ENCODE data around the gene SLC25A26.

The SLC25A26 gene

GRCh38 chr3:66326340-66326739 lies 105.5 kb downstream of the SLC25A26 start:
- DNase-seq (ENCODE audit: low read depth): no peak

GRCh38 chr3:66335671-66336070 lies 114.9 kb downstream of the SLC25A26 start:
- no peak for DNase-seq (ENCODE audit: low read depth)

- no peak for DNase-seq (ENCODE audit: low read depth)
These were observed 115.5 kb downstream of the SLC25A26 start for GRCh38 chr3:66336333-66336766.

GRCh38 chr3:66338927-66339326 lies 118.1 kb downstream of the SLC25A26 start:
- DNase-seq (ENCODE audit: low read depth): no peak

GRCh38 chr3:66342717-66343356 lies 122.0 kb downstream of the SLC25A26 start:
- DNase-seq (ENCODE audit: low read depth): no peak

- DNase-seq (ENCODE audit: low read depth): no peak
These were observed 123.6 kb downstream of the SLC25A26 start for GRCh38 chr3:66344391-66344811.

- no peak for DNase-seq (ENCODE audit: low read depth)
These were observed 124.2 kb downstream of the SLC25A26 start for GRCh38 chr3:66344848-66345578.

GRCh38 chr3:66348704-66349103 lies 127.9 kb downstream of the SLC25A26 start:
- no peak for DNase-seq (ENCODE audit: low read depth)

GRCh38 chr3:66350601-66351000 lies 129.8 kb downstream of the SLC25A26 start:
- DNase-seq (ENCODE audit: low read depth): no peak

GRCh38 chr3:66353039-66353438 lies 132.2 kb downstream of the SLC25A26 start:
- DNase-seq (ENCODE audit: low read depth): no peak

GRCh38 chr3:66353530-66353929 lies 132.7 kb downstream of the SLC25A26 start:
- DNase-seq (ENCODE audit: low read depth): no peak

GRCh38 chr3:66354001-66354400 lies 133.2 kb downstream of the SLC25A26 start:
- no peak for DNase-seq (ENCODE audit: low read depth)

- DNase-seq (ENCODE audit: low read depth): no peak
These were observed 134.6 kb downstream of the SLC25A26 start for GRCh38 chr3:66355394-66355793.

GRCh38 chr3:66355997-66356396 lies 135.2 kb downstream of the SLC25A26 start:
- DNase-seq (ENCODE audit: low read depth): no peak

- DNase-seq (ENCODE audit: low read depth): no peak
These were observed 140.6 kb downstream of the SLC25A26 start for GRCh38 chr3:66361356-66361755.

GRCh38 chr3:66362541-66362941 lies 141.7 kb downstream of the SLC25A26 start:
- DNase-seq (ENCODE audit: low read depth): no peak

GRCh38 chr3:66363148-66363547 lies 142.3 kb downstream of the SLC25A26 start:
- no peak for DNase-seq (ENCODE audit: low read depth)

- DNase-seq (ENCODE audit: low read depth): no peak
These were observed 144.3 kb downstream of the SLC25A26 start for GRCh38 chr3:66365080-66365479.

GRCh38 chr3:66366747-66367146 lies 145.9 kb downstream of the SLC25A26 start:
- no peak for DNase-seq (ENCODE audit: low read depth)

- DNase-seq (ENCODE audit: low read depth): no peak
These were observed 147.2 kb downstream of the SLC25A26 start for GRCh38 chr3:66367979-66368378.

- DNase-seq (ENCODE audit: low read depth): no peak
These were observed 149.4 kb downstream of the SLC25A26 start for GRCh38 chr3:66370179-66370578.

- no peak for DNase-seq (ENCODE audit: low read depth)
These were observed 150.6 kb downstream of the SLC25A26 start for GRCh38 chr3:66371432-66371831.

- peak; percentile 43 for DNase-seq (ENCODE audit: low read depth)
These were observed 152.0 kb downstream of the SLC25A26 start for GRCh38 chr3:66372681-66373350.
